Fibroblast of skin of left biceps (primary cell): Measurements from ENCODE around the gene RFX3.

Experiments
- DNase-seq, 2 experiments: peaks; one replicate each; pipeline ENCODE4 v3.0.0-alpha.2; 2013; ENCODE audit warnings: low read depth in 2 of 2

The RFX3 gene

DNA sequence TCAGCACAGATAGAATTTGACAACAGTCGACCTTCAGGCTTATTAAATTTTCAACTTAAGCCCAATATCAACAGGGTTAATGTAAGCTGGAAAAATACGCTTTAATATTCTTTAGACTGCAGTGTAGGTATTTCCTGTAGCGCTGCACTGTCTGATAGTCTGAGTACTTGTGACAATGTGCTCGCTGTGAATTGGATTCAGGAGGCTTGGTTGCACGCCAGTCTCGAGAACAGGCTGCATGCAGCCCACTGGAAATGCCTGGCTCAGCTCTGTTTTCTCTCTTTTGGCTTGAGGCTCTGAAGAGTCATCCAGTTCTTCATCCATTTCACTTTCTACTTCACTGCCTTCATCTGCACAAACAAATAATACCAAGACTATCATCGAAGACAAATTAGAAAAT, 300.9 kb downstream of the RFX3 start:
- no peak for DNase-seq

DNA sequence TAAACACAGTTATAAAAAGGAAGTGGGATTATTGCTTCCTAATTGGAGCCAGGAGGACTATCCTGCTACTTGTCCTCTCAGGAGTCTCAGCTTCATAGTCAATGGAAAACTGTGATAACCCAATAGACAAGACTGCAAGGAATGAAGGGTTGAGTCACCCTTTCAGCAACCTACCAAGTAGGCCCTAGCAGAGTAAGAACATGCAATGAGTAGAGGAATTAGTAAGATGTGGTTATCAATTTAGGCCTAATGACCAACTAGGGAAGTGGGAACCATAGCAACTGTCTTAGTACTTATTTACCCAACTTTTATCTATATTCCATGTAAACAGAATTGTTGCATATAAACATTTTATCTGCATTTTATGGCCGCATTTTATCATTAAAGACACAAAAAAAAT, 310.1 kb downstream of the RFX3 start:
- DNase-seq = no peak

DNA sequence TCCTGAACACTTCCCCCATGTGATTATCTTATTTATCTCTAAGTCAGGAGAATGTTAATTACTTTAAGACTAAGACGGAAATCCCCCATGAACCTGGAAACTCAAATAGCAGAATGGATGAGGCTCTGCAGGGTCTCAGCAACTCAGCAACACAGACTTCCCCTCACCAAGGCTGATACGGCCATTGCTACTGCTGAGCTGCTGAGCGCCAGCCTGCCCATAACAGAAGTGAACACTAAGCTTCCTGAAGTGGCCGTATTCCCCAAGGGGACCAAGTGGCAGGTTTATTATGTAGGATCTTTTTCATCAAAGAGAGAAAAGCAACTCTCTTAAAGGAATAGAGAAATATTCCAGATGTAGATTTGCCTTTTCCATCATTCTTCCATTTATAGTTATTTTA, 311.1 kb downstream of the RFX3 start:
- no peak for DNase-seq

GRCh38 chr9:3205421-3206095, 320.2 kb downstream of the RFX3 start:
- DNase-seq = no peak

DNA sequence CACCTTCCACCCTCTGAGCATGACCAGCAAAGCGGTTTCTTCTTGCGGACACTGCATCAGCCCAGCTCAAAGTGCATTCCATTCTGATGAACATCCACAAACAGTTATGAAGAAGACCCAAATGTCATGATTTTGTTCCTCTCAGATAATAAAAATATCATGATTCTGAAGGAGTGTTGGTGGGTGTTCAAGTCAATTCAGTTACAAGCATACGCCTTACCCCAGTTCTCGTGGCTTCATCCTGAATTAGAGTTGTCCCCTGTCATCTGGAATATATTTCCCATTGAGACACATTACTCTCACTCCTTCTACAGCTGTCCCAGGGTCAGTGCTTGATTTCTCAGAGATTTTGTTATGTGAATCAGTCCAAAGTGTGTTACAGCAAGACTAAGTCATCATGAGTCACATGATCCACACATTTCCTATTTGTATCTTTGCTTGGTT, 325.4 kb downstream of the RFX3 start:
- peak in 1 of 2 experiments; percentile 18 for DNase-seq

DNA sequence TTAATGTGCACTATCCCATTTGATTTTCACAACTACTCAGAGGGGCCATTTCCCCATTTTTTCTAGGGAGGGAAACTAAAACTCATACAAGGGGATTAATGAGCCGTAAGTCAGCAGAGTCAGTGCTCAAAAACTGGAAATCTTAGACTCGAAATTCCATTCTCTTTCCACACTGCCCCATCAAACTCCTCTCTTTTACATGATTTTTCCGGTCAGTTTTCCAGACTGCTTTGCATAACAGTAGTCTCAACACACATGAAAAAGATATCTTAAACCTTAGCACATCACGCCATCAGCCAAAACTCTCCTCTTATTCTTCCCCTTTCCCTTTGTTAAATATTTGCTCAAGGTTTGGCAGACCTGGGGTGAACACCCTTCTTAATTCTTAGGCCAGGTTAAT, 332.0 kb downstream of the RFX3 start:
- no peak for DNase-seq

DNA sequence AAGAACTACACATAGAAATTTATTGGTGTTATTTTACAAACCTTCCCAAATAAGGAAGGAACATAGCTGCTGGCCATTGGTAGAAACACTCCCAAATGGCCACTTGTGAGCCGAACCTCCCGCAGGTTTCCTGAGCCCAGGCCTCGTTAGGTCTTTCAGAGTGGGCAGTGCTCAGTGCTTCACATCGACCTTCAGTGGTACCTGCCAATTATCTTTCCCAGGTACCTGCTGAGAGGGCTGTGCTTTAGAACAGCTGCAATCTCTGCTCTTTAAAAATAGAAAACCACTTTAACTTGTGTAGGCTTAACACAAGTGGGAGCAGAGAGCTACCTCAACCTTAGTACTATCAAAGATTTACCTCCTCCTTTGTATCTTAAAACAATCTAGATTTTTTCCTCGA, 334.1 kb downstream of the RFX3 start:
- DNase-seq = no peak

GRCh38 chr9:3189113-3189861, 336.5 kb downstream of the RFX3 start:
- DNase-seq = no peak

DNA sequence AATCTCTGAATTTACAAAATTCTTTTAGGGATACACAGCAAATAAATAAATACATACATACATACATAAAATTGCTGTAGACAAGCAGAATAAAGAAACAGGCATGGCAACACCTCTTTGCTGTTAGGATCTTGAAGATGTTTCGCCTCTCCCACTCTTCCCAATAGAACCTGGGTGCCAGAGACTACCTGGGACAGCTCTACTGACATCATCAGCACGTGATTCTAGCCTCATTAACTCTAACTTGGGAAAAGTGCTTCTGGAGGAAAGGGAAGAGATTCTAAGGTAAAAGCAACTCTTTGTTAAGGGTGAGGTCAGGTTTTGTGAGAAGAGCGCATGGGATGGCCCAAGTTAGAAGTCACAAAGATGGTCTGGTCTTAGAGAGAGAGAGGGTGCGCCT, 339.1 kb downstream of the RFX3 start:
- no peak for DNase-seq

- DNase-seq = no peak
Observed at GRCh38 chr9:3181049-3181953, 344.5 kb downstream of the RFX3 start.

GRCh38 chr9:3180696-3181048, 345.1 kb downstream of the RFX3 start:
- no peak for DNase-seq

- no peak for DNase-seq
Observed at GRCh38 chr9:3179711-3180110, 346.1 kb downstream of the RFX3 start.

DNA sequence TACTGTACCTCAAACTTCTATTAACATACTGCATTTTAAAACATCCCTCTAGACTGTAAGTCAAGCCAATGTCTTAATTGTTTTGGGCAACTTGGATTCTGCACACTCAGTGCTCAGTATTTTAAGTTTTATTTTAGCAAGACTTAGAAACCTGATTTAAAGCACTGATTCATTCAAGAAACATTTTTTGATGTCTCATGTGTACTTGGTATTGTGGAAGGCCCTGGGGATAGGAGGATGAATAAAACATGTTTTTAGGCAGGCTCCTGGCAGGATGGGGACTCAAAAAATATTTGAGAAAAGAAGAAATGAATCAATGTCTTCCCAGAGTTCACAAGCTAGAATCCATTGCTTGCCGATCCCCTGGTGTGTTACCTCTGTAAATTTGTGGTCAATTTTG, 347.9 kb downstream of the RFX3 start:
- no peak for DNase-seq

- no peak for DNase-seq
Observed at GRCh38 chr9:3177146-3177761, 348.5 kb downstream of the RFX3 start.

DNA sequence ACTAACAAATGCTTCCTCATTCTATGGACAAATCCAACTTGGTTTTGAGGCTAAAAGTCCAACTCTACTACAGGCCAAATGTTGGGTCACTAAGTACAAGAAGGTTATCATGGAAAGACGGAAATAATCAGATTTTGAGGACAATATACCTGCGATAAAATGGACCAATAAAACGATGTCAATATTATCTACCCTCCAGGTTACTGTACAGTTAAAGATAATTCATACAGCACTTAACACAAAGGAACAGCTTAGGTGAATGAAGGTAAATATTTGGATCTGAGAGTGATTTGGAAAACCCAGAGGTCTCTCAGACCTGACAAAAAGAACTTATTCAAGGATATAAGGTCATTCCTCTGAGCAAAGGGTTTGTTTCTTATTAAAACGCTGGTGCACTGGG, 352.4 kb downstream of the RFX3 start:
- DNase-seq = no peak

GRCh38 chr9:3170819-3171218, 355.0 kb downstream of the RFX3 start:
- DNase-seq = no peak
